ENCODE data around the gene EIF2S2.
A peak's percentile ranks its signal among the peaks of the same experiment; 100 is the strongest.
"Not testable (repeated sequence)": the region's sequence is repeated elsewhere in the genome, so short reads cannot be mapped to it uniquely, and the experiment has no call there.

Gene EIF2S2, protein sequence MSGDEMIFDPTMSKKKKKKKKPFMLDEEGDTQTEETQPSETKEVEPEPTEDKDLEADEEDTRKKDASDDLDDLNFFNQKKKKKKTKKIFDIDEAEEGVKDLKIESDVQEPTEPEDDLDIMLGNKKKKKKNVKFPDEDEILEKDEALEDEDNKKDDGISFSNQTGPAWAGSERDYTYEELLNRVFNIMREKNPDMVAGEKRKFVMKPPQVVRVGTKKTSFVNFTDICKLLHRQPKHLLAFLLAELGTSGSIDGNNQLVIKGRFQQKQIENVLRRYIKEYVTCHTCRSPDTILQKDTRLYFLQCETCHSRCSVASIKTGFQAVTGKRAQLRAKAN

DNA sequence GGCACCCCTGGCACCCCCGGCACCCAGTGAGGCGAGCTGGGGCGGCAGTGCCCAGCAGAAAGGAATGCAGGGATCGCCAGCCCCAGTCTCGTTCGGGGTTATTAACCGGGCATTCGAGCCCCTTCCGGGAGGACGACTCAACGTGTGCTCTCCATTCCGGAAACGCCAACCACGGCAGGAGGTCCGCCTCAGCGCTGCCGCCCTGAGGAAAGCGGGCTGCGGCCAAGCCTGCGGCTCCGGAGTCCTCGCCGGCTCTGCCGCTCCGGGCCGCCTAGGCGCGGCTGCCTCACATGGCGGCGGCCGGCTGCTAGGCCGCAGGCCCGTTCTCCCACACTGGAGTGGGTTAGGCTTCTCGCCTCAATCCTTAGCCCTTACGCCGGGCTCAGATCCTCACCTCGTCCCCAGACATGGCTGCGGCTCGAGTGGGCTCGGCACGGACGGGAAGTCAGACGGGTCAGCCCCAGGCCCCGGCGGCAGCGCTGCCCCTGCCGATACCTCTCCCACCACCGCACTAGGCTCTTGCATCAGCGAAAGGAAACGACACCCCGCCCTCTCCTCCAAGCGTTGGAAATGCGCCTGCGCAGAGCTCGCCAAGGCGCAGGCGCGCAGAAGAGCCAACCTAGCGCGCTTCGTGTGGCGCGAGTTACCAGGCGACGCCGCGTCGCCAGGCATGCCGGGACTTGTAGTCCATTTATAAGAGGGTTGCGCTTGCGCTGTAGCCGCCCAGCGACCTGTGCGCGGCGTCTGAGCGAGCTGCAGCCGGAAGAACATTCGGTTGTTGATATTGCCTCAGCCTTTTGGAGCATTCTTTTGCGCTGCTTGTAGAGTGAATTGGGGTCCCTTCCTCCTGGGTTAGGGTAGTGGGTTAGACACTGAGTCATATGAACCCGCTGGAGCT lies at the start of gene EIF2S2:
Gene EIF2S2 (minus strand): TSS at position 542 of the 898 bp plus-strand sequence. CDS start 133 bp downstream, at position 409.
- DNase-seq (ENCODE audit: low spot score), result peak; percentile 100

- not testable (repeated sequence) for DNase-seq (ENCODE audit: low spot score)
Observed at GRCh38 chr20:34157697-34158096, 45.7 kb upstream of the EIF2S2 start.

GRCh38 chr20:34155836-34156235 lies 43.8 kb upstream of the EIF2S2 start:
- DNase-seq (ENCODE audit: low spot score), result no peak

DNA sequence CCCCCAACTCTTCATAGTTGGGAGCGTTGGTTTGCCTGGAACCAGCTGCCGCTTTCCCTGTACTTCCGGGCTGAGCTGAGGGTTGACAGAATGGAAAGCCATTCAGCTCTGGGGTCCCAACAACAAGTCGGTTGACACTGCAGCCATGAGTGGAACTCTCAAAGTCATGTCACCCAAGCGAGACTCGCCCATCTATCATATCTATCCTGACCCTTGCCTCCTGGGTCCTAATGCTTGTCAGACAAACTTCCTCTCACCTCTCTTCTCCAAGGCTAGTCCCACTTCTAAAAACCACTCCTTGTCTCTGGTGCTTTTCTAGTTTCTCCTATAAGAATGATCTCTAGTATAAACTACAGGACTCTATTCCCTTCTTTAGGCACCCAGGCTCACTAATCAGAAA lies 41.1 kb upstream of the EIF2S2 start:
- DNase-seq (ENCODE audit: low spot score), result not testable (repeated sequence)

DNA sequence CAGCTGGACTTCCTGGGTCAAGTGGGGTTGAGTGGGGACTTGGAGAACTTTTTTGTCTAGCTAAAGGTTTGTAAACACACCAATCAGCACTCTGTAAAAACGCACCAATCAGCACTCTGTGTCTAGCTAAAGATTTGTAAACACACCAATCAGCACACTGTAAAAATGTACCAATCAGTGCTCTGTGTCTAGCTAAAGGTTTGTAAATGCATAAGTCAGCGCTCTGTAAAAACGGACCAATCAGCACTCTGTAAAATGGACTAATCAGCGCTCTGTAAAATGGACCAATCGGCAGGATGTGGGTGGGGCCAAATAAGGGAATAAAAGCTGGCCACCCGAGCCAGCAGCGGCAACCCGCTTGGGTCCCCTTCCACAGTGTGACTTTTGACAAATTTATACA lies 40.0 kb upstream of the EIF2S2 start:
- DNase-seq (ENCODE audit: low spot score), result not testable (repeated sequence)

DNA sequence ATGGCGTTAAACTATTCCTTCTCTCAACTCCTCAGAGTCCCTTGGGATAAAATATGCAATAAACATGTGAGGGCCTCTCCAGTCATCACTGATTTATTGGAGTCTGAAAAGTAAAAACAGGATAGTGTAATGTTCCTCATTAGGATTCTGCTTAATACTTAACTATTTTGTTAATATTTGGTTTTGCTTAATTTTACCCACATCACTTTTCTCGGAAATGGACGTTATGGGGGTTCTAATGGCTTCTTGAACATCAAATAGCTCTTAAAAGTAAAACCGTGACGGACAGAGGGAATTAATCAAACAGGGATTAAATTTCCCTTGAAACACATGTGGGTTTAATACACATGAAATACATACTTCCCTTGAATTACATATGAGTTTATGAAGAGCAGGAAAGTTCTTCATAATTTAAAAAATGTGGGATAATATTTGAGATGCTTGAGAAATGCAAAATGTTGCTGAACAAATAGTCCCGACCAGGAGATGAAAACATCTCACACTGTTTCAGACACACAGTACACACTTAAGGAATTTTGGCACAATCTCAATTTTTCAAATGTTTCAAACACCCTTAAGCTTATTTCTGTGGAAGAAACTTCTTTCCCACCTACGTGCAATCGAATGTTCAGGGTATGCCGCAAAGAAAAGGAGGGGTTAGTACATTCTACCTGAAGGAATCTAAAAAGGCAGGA lies 38.4 kb upstream of the EIF2S2 start:
- DNase-seq (ENCODE audit: low spot score), result no peak

DNA sequence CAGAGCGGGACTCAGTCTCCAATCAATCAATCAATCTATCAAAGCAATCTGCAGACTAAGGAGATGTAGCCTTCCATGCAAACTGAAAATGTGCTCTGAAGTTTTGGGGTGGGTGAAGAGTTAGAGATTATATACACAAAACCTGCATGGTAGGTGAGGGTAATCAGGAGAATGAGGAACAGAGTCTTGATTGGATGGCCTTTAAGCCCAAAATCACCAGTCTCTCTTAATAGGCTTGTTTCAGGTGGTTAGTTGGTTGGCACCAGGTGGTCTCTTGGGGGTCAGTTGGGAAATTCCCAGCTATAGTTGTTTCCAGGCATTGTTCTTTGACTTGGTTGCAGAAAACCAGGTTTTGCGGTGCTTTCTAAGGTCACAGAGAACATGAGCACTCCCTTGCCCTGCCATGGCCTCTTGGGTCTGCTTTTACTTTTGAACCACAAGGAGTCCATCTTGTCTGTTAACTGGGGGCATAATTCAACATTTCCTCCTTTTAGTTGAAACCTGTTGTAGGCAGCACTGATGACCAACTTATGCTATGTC lies 33.3 kb upstream of the EIF2S2 start:
- no peak for DNase-seq (ENCODE audit: low spot score)

GRCh38 chr20:34143951-34144350 lies 31.9 kb upstream of the EIF2S2 start:
- no peak for DNase-seq (ENCODE audit: low spot score)

- DNase-seq (ENCODE audit: low spot score), result no peak
Observed at GRCh38 chr20:34142121-34142520, 30.1 kb upstream of the EIF2S2 start.

GRCh38 chr20:34141293-34141692 lies 29.2 kb upstream of the EIF2S2 start:
- no peak for DNase-seq (ENCODE audit: low spot score)

DNA sequence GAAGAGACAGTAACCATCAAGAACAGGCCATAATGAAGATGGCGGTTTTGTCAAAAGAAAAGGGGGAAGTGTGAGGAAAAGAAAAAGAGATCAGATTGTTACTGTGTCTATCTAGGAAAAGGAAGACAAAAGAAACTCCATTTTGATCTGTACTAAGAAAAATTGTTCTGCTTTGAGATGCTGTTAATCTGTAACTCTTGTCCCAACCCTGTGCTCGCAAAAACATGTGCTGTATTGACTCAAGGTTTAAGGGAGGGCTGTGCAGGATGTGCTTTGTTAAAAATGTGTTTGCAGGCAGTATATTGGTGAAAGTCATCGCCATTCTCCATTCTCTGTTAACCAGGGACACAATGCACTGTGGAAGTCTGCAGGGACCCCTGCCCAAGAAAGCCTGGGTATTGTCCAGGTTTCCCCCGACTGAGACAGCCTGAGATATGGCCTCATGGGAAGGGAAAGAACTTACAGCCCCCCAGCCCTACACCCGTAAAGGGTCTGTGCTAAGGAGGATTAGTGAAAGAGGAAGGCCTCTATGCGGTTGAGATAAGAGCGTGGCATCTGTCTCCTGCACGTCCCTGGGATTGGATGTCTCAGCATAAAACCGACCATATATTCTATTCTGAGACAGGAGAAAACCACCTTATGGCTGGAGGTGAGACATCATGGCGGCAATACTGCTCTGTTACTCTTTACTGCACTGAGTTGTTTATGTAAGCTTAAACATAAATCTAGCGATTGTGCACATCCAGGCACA lies 23.7 kb upstream of the EIF2S2 start:
- not testable (repeated sequence) for DNase-seq (ENCODE audit: low spot score)

GRCh38 chr20:34133365-34133860 lies 21.4 kb upstream of the EIF2S2 start:
- not testable (repeated sequence) for DNase-seq (ENCODE audit: low spot score)

DNA sequence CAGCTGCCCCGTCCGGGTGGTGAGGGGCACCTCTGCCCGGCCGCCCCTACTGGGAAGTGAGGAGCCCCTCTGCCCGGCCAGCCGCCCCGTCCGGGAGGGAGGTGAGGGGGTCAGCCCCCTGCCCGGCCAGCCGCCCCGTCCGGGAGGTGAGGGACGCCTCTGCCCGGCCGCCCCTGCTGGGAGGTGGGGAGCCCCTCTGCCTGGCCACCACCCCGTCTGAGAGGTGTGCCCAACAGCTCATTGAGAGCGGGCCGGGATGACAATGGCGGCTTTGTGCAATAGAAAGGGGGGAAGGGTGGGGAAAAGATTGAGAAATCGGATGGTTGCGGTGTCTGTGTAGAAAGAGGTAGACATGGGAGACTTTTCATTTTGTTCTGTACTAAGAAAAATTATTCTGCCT lies 20.9 kb upstream of the EIF2S2 start:
- not testable (repeated sequence) for DNase-seq (ENCODE audit: low spot score)

DNA sequence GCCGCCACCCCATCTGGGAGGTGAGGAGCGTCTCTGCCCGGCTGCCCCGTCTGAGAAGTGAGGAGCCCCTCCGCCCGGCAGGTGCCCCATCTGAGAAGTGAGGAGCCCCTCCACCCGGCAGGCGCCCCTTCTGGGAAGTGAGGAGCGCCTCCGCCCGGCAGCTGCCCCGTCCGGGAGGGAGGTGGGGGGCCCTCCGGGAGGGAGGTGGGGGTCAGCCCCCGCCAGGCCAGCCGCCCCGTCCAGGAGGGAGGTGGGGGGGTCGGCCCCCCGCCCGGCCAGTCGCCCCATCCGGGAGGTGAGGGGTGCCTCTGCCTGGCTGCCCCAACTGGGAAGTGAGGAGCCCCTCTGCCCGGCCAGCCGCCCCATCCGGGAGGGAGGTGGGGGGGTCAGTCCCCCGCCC lies 20.4 kb upstream of the EIF2S2 start:
- not testable (repeated sequence) for DNase-seq (ENCODE audit: low spot score)

DNA sequence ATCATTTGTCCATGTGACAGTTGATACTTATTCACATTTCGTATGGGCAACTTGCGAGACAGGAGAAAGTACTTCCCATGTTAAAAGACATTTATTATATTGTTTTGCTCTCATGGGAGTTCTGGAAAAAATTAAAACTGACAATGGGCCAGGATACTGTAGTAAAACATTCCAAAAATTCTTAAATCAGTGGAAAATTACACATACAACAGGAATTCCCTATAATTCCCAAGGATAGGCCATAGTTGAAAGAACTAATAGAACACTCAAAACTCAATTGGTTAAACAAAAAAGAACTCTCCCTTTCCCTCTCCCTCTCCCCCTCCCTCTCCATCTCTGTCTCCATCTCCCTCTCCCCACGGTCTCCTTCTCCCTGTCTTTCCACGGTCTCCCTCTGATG lies 19.4 kb upstream of the EIF2S2 start:
- DNase-seq (ENCODE audit: low spot score), result no peak

DNA sequence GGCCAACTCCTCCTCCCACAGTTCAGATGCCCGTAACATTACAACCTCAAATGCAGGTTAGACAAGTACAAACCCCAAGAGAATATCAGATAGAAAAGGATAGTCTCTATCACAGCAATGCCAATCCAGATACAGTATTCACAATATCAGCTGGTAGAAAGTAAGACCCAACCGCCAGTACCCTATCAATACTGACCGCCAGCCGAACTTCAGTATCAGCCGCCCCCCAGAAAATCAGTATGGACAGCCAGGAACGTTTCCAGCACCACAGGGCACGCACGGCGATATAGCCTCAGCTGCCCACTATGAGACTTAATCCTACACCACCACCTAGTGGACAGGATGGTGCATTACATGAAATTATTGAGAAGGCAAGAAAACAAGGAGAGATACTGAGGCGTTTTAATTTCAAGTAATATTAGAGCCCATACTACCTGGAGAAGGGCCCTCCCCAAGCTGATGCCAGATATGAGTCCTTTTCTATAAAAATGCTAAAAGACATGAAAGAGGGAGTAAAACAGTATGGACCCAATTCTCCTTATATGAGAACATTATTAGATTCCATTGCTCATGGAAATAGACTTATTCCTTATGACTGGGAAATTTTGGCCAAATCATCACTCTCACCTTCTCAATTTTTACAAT lies 17.6 kb upstream of the EIF2S2 start:
- peak; percentile 90 for DNase-seq (ENCODE audit: low spot score)

DNA sequence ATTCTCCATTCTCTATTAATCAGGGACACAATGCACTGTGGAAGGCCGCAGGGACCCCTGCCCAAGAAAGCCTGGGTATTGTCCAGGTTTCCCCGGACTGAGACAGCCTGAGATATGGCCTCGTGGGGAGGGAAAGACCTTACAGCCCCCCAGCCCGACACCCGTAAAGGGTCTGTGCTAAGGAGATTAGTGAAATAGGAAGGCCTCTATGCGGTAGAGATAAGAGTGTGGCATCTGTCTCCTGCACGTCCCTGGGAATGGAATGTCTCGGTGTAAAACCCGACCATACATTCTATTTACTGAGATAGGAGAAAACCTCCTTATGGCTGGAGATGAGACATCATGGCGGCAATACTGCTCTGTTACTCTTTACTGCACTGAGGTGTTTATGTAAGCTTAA lies 15.7 kb upstream of the EIF2S2 start:
- DNase-seq (ENCODE audit: low spot score), result no peak

DNA sequence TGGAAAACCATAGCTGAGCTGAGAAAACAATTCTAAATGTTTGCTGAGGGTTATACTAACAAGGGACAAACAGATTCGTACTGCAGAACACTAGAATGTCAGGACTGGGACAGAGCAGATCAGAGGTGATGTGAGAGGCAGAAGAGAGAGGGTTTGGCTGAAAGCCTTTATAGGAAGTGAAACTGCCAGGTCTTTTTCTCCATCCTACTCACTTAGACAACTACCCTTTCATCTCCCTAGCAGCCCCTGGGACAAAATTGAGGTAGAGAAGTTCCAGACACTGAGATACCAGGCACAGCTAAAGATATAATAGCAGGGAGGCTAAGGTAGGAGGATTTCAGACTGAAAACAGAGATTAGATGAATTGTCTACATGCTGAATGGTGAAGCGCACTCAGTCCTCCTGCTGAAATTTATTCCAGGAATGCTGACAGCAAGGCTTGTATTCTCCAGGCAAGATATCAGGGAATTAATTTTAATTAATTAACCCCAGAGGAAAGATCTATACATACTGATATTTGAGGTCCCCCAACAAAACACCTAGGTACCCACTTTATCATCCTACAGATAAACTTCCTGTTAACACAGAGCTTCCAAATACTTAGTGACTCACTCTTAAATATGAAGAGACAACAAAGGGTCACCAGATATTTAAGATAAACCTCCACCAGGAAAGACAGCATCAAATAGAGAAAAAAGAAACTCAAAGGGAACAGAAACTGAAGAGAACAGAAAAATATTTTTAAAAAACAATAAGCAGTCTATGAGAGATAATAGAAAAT lies 12.6 kb upstream of the EIF2S2 start:
- no peak for DNase-seq (ENCODE audit: low spot score)

DNA sequence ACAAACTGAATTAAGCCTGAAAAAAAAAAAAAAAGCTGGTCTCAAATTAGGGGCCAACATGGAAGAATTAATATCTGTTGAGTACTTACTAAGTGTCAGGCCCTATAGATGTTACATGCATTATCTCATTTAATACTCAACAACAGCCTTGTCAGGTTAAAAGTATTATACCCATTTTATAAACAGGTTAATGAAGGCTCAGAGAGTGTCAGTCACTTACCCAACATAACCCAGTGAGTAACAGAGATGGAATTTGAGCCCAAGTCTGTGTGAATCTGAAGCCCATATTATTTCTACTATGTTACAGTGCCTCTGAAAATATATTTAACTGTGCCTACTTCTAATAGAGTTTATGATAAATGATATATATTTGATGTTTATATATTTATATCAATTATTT lies 11.3 kb upstream of the EIF2S2 start:
- no peak for DNase-seq (ENCODE audit: low spot score)

All from hematopoietic multipotent progenitor cell treated with erythropoietin and hydrocortisone succinate and interleukin-3 and kit ligand, for 17 days (in vitro differentiated cells).